WTC11 (cell line): Measurements from ENCODE around the gene CACNA2D1. TPM values are rescaled to one million over a fixed set of nuclear protein-coding genes. Genes with fewer than 3 reads are reported as not detected.

ENCODE experiments used
- ATAC-seq: fragments of 200-7000 bp; cut with Tn5 transposase; 2 replicates; pipeline ENCODE4 v1.10.0; 2021; ENCODE audit warnings: mild to moderate bottlenecking, moderate library complexity
- CTCF ChIA-PET: fragments of 300-600 bp; sonication (Branson Sonifier 250); formaldehyde crosslinking; loops from one replicate; lab custom pipeline; 2021; ENCODE audit warnings: antibody characterized with exemption; lab: Charles Lee
- POLR2A ChIA-PET: fragments of 350-600 bp; sonication (Branson Sonifier 250); formaldehyde crosslinking; loops from one replicate; lab custom pipeline; 2021; ENCODE audit warnings: antibody characterized with exemption; lab: Charles Lee
- DNase-seq: peaks from one replicate; pipeline ENCODE4 v3.0.0; 2021; ENCODE audit warnings: low spot score
- H3K27ac Mint-ChIP-seq: 2 replicates; pipeline ENCODE4 v1.8.0; 2021; ENCODE audit warnings: mixed read lengths
- H3K27me3 Mint-ChIP-seq: 2 replicates; pipeline ENCODE4 v1.8.0; 2021; ENCODE audit warnings: low read depth, mild to moderate bottlenecking, moderate library complexity, mixed read lengths
- H3K36me3 Mint-ChIP-seq: 2 replicates; pipeline ENCODE4 v1.8.0; 2021; ENCODE audit warnings: mixed read lengths
- H3K4me1 Mint-ChIP-seq: 2 replicates; pipeline ENCODE4 v1.8.0; 2022; ENCODE audit warnings: mixed read lengths
- H3K4me3 Mint-ChIP-seq: 2 replicates; pipeline ENCODE4 v1.8.0; 2021; ENCODE audit warnings: mild to moderate bottlenecking, moderate library complexity, mixed read lengths
- H3K9me3 Mint-ChIP-seq: 2 replicates; pipeline ENCODE4 v1.8.0; 2021; ENCODE audit warnings: mixed read lengths
- FOXJ3 ChIP-seq: sonication (generic); formaldehyde crosslinking; IDR thresholded peaks from 2 replicates; pipeline ENCODE4 v1.9.0; 2021; ENCODE audit warnings: missing genetic modification reagents, mild to moderate bottlenecking, borderline replicate concordance
- FOXP1 ChIP-seq: sonication (generic); formaldehyde crosslinking; IDR thresholded peaks from 2 replicates; pipeline ENCODE4 v1.8.0; 2022; ENCODE audit warnings: missing genetic modification reagents, mild to moderate bottlenecking, moderate library complexity, borderline replicate concordance
- TCF7 ChIP-seq: sonication (generic); formaldehyde crosslinking; IDR thresholded peaks from 2 replicates; pipeline ENCODE4 v1.8.0; 2022; ENCODE audit warnings: mild to moderate bottlenecking, low read depth, missing genetic modification reagents, moderate library complexity
- ZNF263 ChIP-seq: sonication (generic); formaldehyde crosslinking; IDR thresholded peaks from 2 replicates; pipeline ENCODE4 v1.8.1; 2022; ENCODE audit warnings: low read depth, mild to moderate bottlenecking, moderate library complexity, missing genetic modification reagents
- ZNF423 ChIP-seq: fragments of 250-450 bp; sonication (Bioruptor Pico); IDR thresholded peaks from 2 replicates; pipeline ENCODE4 v2.1.2; 2022; ENCODE audit warnings: mild to moderate bottlenecking, moderate library complexity
- total RNA-seq: library from RNA; stranded (reverse); gene quantifications from 3 replicates; pipeline ENCODE4 v1.2.3, GENCODE V29; 2021
- TF ChIP-seq, protein P1 (sequence below): sonication (generic); formaldehyde crosslinking; IDR thresholded peaks from 2 replicates; pipeline ENCODE4 v1.8.1; 2023; ENCODE audit warnings: mild to moderate bottlenecking, missing genetic modification reagents
- TF ChIP-seq, protein P2 (sequence below): fragments of 250-450 bp; sonication (Bioruptor Pico); IDR thresholded peaks from 2 replicates; pipeline ENCODE4 v1.9.0; 2021; ENCODE audit warnings: mild to moderate bottlenecking
- TF ChIP-seq, protein P3 (sequence below): sonication (generic); formaldehyde crosslinking; conservative IDR thresholded peaks from 2 replicates; pipeline ENCODE4 v1.8.1; 2023; ENCODE audit warnings: mild to moderate bottlenecking, low read depth, missing genetic modification reagents, moderate library complexity
- TF ChIP-seq, protein P4 (sequence below): sonication (generic); formaldehyde crosslinking; IDR thresholded peaks from 2 replicates; pipeline ENCODE4 v1.8.0; 2022; ENCODE audit warnings: missing genetic modification reagents
- TF ChIP-seq, protein P5 (sequence below): fragments of 250-450 bp; sonication (Bioruptor Pico); IDR thresholded peaks from 2 replicates; pipeline ENCODE4 v1.8.0; 2021; ENCODE audit warnings: mild to moderate bottlenecking
- TF ChIP-seq, protein P6 (sequence below): fragments of 250-450 bp; sonication (Bioruptor Pico); IDR thresholded peaks from 2 replicates; pipeline ENCODE4 v1.9.0; 2021; ENCODE audit warnings: moderate library complexity, mild to moderate bottlenecking, inconsistent platforms, borderline replicate concordance

Gene CACNA2D1
- total RNA-seq, 1 experiment from 2014 or later, result 33.3 TPM

DNA sequence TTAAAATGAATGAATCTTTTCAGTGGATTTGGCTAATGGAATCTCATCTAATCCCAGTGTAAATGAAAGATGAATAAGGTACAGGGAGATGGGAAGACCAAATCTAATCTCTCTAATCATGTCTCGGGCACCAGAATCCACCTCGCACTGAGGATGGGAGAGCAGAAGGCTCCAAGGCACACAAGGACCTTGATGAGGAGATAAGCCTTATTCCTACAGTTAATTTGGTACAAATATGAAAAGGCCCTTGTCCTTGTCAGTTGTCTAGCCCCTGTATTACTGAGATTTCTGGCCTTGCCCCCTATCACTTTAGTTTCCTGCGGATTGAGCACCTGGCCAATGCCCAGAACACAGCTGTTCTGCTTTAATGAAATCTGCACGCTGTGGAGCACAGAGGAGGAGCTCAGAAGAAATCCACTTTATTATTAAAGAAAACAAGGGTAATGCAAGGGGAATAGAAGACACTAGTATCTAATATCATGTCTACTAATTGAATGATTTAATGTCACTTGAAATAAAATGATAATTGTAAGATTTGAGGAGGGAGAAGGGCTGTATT lies 352.4 kb downstream of the CACNA2D1 start:
- no peak for TF ChIP-seq ZNF423
- no peak for TF ChIP-seq TCF7
- no peak for TF ChIP-seq FOXP1 (CRISPR knock-in tag)
- TF ChIP-seq, protein P1, sequence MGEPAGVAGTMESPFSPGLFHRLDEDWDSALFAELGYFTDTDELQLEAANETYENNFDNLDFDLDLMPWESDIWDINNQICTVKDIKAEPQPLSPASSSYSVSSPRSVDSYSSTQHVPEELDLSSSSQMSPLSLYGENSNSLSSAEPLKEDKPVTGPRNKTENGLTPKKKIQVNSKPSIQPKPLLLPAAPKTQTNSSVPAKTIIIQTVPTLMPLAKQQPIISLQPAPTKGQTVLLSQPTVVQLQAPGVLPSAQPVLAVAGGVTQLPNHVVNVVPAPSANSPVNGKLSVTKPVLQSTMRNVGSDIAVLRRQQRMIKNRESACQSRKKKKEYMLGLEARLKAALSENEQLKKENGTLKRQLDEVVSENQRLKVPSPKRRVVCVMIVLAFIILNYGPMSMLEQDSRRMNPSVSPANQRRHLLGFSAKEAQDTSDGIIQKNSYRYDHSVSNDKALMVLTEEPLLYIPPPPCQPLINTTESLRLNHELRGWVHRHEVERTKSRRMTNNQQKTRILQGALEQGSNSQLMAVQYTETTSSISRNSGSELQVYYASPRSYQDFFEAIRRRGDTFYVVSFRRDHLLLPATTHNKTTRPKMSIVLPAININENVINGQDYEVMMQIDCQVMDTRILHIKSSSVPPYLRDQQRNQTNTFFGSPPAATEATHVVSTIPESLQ (CRISPR knock-in tag), result no peak
- TF ChIP-seq, protein P2, sequence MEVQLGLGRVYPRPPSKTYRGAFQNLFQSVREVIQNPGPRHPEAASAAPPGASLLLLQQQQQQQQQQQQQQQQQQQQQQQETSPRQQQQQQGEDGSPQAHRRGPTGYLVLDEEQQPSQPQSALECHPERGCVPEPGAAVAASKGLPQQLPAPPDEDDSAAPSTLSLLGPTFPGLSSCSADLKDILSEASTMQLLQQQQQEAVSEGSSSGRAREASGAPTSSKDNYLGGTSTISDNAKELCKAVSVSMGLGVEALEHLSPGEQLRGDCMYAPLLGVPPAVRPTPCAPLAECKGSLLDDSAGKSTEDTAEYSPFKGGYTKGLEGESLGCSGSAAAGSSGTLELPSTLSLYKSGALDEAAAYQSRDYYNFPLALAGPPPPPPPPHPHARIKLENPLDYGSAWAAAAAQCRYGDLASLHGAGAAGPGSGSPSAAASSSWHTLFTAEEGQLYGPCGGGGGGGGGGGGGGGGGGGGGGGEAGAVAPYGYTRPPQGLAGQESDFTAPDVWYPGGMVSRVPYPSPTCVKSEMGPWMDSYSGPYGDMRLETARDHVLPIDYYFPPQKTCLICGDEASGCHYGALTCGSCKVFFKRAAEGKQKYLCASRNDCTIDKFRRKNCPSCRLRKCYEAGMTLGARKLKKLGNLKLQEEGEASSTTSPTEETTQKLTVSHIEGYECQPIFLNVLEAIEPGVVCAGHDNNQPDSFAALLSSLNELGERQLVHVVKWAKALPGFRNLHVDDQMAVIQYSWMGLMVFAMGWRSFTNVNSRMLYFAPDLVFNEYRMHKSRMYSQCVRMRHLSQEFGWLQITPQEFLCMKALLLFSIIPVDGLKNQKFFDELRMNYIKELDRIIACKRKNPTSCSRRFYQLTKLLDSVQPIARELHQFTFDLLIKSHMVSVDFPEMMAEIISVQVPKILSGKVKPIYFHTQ (CRISPR knock-in tag), result no peak
- TF ChIP-seq, protein P3, sequence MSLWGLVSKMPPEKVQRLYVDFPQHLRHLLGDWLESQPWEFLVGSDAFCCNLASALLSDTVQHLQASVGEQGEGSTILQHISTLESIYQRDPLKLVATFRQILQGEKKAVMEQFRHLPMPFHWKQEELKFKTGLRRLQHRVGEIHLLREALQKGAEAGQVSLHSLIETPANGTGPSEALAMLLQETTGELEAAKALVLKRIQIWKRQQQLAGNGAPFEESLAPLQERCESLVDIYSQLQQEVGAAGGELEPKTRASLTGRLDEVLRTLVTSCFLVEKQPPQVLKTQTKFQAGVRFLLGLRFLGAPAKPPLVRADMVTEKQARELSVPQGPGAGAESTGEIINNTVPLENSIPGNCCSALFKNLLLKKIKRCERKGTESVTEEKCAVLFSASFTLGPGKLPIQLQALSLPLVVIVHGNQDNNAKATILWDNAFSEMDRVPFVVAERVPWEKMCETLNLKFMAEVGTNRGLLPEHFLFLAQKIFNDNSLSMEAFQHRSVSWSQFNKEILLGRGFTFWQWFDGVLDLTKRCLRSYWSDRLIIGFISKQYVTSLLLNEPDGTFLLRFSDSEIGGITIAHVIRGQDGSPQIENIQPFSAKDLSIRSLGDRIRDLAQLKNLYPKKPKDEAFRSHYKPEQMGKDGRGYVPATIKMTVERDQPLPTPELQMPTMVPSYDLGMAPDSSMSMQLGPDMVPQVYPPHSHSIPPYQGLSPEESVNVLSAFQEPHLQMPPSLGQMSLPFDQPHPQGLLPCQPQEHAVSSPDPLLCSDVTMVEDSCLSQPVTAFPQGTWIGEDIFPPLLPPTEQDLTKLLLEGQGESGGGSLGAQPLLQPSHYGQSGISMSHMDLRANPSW (CRISPR knock-in tag), result no peak
- TF ChIP-seq FOXJ3 (CRISPR knock-in tag), result no peak
- TF ChIP-seq, protein P4, sequence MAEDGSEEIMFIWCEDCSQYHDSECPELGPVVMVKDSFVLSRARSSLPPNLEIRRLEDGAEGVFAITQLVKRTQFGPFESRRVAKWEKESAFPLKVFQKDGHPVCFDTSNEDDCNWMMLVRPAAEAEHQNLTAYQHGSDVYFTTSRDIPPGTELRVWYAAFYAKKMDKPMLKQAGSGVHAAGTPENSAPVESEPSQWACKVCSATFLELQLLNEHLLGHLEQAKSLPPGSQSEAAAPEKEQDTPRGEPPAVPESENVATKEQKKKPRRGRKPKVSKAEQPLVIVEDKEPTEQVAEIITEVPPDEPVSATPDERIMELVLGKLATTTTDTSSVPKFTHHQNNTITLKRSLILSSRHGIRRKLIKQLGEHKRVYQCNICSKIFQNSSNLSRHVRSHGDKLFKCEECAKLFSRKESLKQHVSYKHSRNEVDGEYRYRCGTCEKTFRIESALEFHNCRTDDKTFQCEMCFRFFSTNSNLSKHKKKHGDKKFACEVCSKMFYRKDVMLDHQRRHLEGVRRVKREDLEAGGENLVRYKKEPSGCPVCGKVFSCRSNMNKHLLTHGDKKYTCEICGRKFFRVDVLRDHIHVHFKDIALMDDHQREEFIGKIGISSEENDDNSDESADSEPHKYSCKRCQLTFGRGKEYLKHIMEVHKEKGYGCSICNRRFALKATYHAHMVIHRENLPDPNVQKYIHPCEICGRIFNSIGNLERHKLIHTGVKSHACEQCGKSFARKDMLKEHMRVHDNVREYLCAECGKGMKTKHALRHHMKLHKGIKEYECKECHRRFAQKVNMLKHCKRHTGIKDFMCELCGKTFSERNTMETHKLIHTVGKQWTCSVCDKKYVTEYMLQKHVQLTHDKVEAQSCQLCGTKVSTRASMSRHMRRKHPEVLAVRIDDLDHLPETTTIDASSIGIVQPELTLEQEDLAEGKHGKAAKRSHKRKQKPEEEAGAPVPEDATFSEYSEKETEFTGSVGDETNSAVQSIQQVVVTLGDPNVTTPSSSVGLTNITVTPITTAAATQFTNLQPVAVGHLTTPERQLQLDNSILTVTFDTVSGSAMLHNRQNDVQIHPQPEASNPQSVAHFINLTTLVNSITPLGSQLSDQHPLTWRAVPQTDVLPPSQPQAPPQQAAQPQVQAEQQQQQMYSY (CRISPR knock-in tag), result no peak
- TF ChIP-seq, protein P5, sequence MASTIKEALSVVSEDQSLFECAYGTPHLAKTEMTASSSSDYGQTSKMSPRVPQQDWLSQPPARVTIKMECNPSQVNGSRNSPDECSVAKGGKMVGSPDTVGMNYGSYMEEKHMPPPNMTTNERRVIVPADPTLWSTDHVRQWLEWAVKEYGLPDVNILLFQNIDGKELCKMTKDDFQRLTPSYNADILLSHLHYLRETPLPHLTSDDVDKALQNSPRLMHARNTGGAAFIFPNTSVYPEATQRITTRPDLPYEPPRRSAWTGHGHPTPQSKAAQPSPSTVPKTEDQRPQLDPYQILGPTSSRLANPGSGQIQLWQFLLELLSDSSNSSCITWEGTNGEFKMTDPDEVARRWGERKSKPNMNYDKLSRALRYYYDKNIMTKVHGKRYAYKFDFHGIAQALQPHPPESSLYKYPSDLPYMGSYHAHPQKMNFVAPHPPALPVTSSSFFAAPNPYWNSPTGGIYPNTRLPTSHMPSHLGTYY (CRISPR knock-in tag), result no peak
- TF ChIP-seq, protein P6, sequence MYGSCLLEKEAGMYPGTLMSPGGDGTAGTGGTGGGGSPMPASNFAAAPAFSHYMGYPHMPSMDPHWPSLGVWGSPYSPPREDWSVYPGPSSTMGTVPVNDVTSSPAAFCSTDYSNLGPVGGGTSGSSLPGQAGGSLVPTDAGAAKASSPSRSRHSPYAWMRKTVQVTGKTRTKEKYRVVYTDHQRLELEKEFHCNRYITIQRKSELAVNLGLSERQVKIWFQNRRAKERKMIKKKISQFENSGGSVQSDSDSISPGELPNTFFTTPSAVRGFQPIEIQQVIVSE (CRISPR knock-in tag), result no peak
- TF ChIP-seq ZNF263 (CRISPR knock-in tag), result no peak
- Mint-ChIP-seq H3K4me1 (no peaks in the 10 kb centered on the region), H3K36me3 (no peaks in the 10 kb centered on the region), H3K27ac (no peak overlapping the region; the same call in 1 of the 2 replicates), H3K4me3 (no peak overlapping the region), H3K27me3 (no peaks in the 10 kb centered on the region), H3K9me3 (no peaks in the 10 kb centered on the region)
- ATAC-seq (no peak), DNase-seq (no peak)
- ChIA-PET POLR2A (no interaction called here), CTCF (no interaction called here)
